GM19351 (cell line): ENCODE measurements around the gene ZNHIT3.
"Not testable (repeated sequence)": the region's sequence is repeated elsewhere in the genome, so short reads cannot be mapped to it uniquely, and the experiment has no call there.

Experiments used
- ATAC-seq: cut with Tn5 transposase; IDR thresholded peaks from one replicate; pipeline ENCODE4 v1.9.1; 2021; ENCODE audit warnings: mild to moderate bottlenecking, moderate library complexity; ENCODE audit not compliant: unreplicated experiment

ZNHIT3 gene

DNA sequence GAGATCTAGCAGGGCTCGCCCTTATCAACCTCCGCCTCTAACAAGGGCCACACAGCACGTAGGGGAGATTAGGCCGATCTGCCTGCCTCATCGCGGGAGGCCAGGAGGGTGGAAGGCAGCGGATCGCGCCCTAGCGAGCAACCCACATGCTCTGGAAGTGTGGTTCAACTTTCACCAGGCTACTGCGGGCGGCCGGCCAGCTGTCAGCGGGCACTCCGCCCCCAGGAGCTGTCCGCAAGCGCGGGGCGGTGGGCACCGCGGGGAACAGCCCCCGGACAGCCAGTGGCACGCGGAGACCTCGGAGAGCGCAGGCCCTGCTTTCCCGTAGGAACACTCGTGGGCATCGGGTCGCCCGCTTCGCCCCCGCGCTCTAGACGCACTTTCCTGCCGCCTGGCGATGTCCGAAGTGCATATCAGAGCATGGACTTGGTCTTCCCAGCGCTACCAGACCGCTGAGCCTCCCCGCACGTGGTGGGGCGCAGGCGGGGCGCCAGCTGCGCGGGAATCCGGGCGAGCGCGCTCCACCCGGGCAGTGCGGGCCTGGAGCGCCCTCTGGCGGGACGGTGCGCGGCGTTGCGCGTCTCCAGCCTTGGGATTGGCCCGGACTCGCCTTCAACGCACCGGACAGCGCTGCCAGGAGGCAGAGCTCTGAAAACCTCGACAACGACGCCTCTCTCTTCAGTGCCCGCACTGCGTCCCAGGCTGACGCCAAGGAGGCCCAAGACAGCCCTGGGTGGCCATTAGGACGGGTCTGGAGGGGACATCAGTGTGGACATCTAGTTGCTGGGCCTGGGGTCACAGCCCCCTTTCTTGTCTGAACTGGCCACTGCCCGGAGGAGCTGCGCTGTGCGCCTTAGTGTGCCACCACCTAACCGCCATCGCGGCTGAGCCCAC, 3.6 kb upstream of the ZNHIT3 start:
- ATAC-seq = no peak

DNA sequence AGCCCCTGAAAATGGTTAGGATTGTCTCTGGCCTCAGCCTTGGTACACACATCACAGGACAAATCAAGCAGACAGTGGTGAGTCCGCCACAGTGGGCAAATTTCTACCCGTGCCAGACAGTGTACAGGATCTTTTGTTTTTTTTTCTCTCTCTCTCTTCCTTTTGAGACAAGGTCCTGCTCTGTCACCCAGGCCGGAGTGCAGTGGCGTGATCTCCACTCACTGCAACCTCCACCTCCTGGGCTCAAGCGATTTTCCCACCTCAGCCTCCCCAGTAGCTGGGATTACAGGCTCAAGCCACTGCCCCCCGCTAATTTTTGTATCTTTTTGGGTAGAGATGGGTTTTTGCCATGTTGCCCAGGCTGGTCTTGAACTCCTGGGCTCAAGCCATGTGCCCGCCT, 2.5 kb upstream of the ZNHIT3 start:
- ATAC-seq = not testable (repeated sequence)

DNA sequence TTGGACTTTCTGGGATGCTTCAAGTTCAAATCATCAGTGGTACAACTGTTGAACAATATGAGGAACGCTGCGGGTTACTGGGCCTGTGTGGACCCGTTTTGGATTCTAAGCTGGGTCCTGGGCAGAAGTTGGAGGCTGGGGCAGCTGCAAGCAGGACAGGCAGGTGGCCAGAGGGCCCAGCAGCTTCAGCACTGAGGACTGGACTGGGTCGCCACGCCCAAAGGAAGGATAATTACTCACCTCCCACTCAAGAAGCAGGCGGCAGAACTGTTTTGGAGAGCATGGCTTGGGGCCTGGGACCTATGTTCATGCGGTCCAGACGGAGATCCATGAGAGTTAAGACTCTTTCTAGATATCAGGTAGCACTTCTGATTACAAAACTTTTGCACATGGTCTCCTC, 1.5 kb upstream of the ZNHIT3 start:
- ATAC-seq = no peak

DNA sequence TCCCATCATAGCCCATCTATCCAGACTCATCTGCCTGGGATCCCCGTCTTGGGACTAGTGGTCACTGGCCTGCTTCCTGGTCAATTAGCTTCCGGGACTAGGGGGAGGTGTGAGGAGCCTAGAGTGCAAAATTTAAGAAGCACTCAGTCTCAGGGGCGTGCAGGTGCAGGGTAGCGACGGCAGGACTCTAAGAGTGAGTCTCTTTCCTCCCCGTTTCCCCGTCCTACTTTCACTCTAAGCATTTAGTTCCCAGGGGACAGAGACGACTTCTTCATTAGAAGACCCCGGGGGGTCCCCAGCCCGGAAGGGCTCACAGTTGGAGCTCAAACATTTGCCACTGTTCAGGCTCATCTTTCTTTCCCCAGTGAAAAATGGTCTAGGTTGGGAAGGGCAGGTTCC, 677 bp upstream of the ZNHIT3 start:
- no peak for ATAC-seq

DNA sequence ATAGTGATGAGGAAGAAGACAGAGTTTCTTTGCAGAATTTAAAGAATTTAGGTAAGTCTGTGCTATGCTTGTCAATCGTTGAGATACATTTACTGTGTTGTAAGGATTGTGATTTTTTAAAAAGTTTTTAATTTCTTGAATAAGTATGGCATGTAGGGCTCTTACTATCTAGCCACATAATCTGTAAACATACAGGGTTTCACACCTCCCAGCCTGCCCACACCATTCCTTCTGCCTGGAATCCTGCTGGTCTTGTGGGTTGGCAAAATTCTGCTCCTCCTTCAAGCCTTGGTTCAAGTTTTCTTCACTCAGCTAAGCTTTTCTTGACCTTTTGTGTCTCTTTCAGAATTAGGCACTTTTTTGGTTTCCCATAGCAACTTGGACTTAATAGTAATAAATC, 7.5 kb downstream of the ZNHIT3 start:
- ATAC-seq = no peak

DNA sequence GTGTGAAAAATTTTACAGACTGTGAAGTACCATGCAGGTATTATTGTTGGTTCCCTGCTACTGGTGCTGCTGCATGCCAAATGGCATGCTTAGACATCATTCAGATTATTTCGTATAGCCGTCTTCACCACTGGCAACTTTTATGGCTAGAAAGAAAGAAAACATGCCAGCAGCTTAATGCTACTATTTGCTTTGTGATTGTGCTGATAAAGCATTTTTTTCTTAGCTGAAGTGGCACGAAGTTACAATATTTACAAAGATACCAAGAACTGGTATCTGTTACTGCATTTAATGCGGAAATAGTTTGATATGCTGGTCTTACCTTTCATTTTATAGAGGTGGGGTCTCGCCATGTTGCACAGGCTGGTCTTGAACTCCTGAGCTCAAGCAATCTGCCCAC, 8.2 kb downstream of the ZNHIT3 start:
- no peak for ATAC-seq

DNA sequence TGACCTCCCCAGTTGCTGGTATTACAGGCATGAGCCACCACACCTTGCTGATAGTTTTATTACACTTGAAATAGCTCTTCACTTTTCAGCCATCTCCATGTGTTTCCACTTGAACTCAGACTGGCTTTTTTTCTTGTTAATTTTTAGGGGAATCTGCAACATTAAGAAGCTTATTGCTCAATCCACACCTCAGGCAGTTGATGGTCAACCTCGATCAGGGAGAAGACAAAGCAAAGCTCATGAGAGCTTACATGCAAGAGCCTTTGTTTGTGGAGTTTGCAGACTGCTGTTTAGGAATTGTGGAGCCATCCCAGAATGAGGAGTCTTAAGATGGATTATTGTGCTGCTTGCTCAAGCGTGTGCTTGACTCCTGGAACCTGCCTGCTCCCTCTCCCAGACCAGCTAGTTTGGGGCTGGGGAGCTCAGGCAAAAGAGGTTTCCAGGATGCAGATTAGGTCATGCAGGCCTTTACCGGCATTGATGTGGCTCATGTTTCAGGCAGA, 8.6 kb downstream of the ZNHIT3 start:
- no peak for ATAC-seq

DNA sequence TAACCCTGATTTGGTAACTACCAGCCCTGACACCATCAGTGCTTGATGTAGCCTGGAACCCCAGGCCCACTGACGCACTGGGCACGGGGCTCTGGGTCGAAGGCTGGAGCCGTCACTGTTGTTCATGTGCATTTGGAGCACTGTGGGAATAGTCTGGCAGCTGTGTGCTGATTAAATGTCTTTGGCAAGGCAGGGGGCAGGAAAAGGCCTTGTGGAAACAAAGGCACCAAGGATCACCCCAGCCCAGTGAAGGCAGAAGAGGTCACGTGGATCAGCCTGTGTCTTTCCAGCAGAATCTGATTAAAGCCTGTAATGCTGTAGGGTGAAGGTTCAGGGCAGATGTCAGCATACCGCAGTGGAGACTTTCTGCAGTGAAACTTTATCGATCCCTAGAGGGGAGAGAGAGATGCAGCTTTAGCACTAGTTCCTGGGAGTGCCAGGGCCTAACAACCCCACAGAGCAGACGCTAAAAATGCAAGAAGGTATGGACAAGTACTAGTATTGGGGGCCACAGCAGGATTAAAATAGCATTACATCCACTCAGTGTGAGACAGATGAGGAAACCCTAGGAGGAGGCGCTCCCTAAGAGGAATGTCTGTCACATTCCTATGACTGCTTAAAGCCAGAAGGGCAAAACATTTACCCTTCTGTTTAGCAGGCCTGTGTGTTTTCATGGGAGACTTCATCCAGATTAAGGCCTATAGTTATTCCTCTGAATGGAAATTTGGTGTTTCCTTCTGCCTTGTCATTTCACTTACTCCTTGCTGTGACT, 9.7 kb downstream of the ZNHIT3 start:
- ATAC-seq = no peak

DNA sequence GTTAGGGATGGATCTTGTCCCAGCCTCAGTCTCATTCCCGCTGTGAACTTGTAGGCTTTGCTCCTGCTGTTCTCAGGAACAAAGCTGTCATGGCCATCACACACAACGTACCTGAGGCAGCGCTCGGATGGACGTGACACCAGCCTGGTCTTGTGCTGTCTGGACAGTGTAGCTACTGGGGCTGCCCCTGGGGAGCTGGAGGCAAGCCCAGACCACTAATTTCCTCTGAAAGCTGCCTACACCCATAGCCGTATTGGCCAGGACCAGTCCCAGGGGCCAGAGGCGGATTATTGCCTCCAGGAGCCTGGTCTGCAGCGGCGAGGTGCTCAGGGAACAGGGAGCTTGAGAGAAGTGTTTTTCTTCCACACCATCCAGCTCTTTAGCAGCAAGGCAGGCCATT, 11.7 kb downstream of the ZNHIT3 start:
- no peak for ATAC-seq

DNA sequence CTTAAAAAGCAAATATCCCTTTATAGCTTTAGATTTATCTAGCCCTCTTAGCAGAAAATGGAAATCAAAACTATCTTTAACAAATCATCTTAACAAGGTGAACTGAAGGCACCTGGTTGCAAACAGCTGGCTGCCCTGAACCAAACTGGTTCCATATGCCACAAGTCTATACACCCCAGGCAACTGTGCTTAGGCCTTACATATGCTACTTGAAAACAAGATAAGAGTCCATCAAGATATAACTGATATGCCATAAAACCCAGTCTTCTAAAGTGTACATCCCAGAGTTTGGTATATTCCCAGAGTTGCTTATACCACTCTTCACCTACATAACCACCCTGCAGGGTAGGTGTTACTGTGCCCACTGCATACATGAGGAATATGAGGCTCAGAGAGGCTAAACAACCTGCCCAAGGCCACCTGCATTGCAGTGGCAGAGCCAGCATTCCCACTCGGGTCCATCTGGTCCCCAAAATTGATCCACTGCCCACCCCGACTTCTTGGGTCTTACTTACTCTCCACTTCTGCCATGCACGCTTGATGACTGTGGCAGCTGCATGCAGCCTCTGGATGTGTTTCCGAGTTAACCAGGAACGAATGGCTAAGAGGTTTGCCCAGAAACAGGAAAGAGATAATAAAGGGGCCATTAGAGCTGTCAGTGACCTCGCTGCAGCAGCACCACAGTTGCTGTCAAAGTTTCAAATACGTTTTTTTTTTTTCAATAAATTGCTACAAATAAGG, 12.2 kb downstream of the ZNHIT3 start:
- ATAC-seq = no peak

DNA sequence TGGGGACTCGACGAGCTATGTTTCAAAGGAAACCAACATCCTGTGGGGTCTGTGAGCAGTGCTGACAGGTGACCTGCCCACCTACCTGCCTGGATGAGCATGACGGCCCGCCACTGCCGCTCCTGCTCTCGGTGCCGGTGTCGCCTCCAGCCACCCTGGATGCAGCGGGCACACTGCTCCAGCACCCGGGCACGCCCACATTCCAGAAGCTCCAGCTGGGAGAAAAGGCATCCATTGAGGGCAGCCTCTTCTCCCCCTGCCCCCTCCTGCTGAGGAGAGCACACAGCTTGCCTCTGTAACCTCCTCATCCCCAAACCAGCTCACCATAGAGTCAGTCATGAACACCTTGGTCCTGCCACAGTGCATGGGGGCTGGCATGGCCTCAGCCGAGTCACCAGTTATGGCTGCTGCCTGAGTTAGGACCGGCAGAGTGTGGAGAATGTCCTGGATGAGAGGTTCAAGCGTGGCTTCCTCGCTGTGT, 14.3 kb downstream of the ZNHIT3 start:
- no peak for ATAC-seq

DNA sequence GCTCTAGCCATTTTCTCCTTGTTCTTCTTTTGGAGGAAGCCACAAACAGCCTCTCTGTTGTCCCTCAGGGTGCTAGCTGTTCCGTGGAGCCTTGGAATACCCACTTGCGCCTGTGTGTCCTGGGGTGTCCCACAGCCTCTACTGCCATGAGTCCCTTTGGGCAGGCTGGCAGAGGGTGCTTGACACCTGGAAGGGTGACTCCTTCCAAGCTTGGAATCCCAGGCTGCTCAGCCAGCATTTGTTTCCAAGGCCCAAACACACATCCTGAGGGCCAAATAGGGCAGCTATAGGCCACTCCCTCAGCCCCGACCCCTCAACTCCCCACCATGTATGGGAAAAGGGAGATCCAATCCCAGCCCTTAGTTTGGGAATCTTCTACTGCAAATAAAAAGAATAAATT, 14.9 kb downstream of the ZNHIT3 start:
- ATAC-seq = no peak

DNA sequence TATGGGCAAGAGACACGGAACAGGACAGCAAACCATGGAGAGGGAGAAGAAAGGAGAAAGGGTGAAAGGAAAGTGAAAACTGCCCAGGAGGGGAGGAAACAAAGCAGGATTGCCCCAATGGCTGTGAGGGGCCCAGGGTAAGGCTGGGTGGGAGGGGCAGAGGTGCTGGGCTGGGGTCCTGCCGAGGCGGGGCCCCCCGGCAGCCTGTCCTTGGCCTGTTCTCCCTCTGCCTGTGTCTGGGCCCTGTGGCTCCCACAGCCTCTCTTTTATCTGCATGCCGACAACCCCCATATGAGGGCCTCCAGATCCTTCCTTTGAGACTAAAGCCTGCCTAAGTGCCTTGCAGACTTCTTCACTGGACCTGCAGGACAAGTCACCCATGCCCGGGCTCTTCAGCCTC, 15.5 kb downstream of the ZNHIT3 start:
- no peak for ATAC-seq

DNA sequence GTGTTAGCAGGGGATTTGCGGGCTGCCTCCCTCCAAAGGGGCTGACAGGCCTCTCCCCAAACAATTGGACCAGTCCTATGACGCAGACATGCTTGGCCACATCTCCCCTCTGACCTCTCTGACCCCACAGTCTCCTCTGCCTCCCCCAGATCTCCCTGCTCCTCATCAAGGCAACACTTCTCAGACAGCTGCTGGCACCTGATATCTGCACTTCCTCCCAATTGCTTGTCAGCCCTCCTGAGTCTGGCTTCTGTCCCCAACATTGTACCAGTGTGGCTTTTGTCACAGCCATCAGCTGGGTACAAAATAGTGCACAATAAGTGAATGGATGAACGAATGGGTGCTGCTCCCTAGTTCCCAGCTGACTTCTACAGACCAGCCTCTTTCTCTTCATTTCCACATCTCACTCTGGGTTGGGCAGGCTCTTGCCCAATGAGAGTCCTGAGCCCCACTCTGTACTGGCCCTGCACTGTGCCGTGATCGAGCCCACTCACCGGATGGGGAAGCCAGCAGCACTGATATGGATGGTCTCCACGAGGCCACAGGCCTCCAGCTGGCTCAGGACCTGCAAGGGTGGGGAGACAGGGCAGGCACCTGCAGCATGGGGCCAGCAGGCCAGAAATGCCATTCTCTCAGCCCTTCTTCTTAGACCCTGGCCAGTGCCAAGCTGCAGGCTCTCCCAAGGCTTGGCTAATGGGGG, 17.1 kb downstream of the ZNHIT3 start:
- ATAC-seq = no peak

DNA sequence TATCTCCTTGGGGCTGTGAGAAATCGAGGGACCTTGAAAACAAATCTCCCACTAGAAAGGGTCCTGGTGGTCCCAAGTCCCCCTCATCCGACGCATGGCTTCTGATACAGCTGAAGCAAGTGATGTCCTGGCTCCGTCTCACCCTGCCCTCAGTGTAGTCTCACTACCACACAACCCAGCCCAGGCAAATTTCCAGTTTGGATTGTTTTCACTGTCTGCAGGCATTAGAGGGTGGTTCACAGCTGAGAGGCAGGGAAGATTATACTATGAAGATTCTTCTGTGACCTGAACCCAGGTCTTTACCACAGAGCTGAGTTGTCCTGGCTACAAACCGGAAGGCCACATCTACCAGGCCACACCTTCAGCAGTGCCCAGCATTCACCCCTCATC, 17.7 kb downstream of the ZNHIT3 start:
- no peak for ATAC-seq

DNA sequence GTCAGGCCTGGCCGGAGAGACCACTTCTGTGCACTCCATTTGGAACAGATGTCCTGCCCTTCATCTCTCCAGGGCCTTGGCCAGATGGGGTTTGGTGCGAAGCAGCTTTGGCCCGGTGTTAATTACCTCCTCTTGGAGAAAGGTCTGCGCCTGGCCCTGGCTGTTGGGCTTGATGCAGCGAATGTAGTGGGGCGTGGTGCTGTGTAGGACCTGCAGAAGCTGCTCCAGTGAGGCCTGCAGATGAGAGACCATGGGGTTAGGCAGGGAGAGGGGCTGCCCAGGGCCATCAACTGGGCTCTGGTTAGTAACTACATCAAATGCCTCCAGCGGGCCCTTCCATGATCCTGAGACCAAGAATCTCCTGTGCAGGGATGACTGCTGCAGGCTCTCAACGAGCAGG, 18.7 kb downstream of the ZNHIT3 start:
- ATAC-seq = no peak

DNA sequence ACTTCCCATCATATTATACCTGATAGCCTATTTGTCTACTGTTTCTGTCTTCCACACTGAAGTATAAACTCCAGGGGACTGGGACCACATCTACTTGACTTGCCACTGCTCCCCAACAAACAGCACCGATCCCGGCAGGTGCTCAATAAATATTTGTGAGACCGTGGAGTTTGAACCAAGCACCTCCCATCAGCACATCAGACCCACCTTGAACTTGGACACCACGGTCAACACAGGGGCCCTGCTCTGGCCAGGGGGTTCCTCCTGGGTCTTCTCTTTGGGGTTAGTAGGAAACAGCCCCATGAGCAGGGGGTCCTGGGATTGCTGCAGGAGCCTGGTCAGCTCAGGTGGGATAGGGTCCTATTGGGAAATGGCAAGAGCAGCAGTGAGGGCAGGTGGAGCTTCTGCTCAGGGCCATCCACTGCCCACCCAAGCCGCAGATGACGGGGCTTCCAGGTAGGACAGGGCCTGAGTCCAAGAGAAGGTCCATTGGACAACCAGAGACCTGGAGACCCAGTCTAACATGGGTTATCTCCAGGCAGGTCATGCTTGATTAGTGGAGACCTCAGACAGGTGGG, 19.9 kb downstream of the ZNHIT3 start:
- no peak for ATAC-seq

DNA sequence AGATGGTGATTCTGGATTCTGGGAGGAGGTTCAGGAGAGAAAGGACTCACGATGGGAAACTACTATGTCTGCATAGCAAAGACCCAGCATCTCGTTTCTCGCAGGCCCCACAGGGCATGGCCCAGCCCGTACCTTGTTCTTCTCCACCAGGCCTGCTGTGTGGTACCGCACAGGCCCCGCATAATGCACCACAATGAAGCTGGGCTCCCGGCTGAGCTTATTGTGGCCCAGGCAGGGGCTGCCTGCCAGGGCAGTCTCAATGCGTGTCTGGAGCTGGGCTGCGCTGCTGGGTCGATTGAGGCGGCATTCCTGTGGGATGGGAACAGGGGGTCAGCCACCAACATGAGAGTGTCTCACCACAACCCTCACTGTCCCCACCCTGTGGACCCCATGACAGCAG, 20.4 kb downstream of the ZNHIT3 start:
- no peak for ATAC-seq

DNA sequence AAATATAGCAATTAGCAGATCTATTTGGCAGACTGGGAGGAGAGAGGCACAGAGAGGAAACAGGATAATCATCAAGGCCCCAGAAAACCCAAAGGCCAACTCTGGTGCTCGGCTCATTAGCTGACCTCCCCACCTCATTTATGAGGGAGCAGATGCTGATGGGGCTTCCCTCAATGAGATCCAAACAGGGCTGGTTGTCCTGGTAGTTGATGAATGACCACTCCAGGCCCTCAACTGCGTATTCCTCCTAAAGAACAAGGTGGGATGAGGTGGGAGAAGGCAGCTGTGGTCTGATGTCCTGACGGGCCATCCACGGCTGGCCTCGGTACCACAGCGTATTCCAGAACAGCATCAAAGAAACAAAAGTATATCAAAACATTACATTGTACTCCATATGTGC, 20.8 kb downstream of the ZNHIT3 start:
- ATAC-seq = no peak

DNA sequence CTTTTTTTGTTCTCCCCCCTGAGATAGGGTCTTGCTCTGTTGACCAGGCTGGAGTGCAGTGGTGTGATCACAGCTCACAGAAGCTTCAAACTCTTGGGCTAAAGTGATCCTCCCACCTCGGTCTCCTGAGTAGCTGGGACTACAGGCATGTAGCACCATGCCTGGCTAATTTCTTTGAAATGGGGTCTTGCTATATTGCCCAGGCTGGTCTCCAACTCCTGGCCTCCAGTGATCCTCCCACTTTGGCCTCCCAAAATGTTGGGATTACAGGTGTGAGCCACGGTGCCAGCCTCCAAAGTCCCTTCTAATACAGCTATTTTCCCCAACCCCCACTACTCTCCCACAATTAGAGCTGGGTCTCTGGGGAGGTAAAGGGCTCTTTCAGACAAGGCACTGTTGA, 22.0 kb downstream of the ZNHIT3 start:
- ATAC-seq = not testable (repeated sequence)
